HepG2 (cell line): ENCODE measurements around the gene IL6ST. TPM values are rescaled to one million over a fixed set of nuclear protein-coding genes. Genes with fewer than 3 reads are reported as not detected.

Experiments used
- ATAC-seq: fragments of 200-7000 bp; cut with Tn5 transposase; 3 replicates; pipeline ENCODE4 v1.9.1; 2020; ENCODE audit warnings: mild to moderate bottlenecking, moderate library complexity
- BruUV-seq: library from RNA; stranded (reverse); fragments of 400-500 nt; replicated peaks from 2 replicates; lab custom pipeline; 2021; lab: Mats Ljungman, UMichigan
- CTCF ChIA-PET: fragments of 300-600 bp; formaldehyde crosslinking; extraction: SDS; loops from one replicate; lab custom pipeline; 2021; ENCODE audit warnings: low total read pairs, inconsistent platforms, low intra/inter-chr PET ratio; lab: Yijun Ruan, JAX
- POLR2A ChIA-PET: fragments of 350-600 bp; sonication (Branson Sonifier 250); formaldehyde crosslinking; loops from one replicate; lab custom pipeline; 2020; ENCODE audit warnings: antibody characterized with exemption, inconsistent platforms; lab: Yijun Ruan, JAX
- DNase-seq: peaks from one replicate; pipeline ENCODE4 v3.0.0-alpha.2; 2015; ENCODE audit warnings: low spot score
- FAIRE-seq: peaks from 3 replicates; lab custom pipeline; 2011; peaks lifted over from hg19 to GRCh38; lab: Jason Lieb, UNC
- H2AFZ ChIP-seq: one replicate; pipeline ENCODE4 v1.6.1; 2011; ENCODE audit warnings: low read length, inconsistent platforms
- H3K27ac ChIP-seq: fragments of 300-600 bp; 3 replicates; pipeline ENCODE4 v1.8.0; 2011; ENCODE audit warnings: mixed run types, mild to moderate bottlenecking, mixed read lengths, low read length, inconsistent platforms; ENCODE audit not compliant: insufficient read depth; ENCODE audit errors: extremely low read length
- H3K27me3 ChIP-seq, 2 experiments: fragments of 200-600 bp in 1 of 2; 2 replicates in 1 of 2; 3 replicates in 1 of 2; pipeline versions ENCODE4 v1.6.0 to v1.8.0; 2011; ENCODE audit warnings: low read length in 2 of 2, mild to moderate bottlenecking in 2 of 2, moderate library complexity in 2 of 2, inconsistent platforms in 1 of 2; ENCODE audit not compliant: insufficient read depth in 2 of 2, control insufficient read depth in 1 of 2
- H3K36me3 ChIP-seq, 2 experiments: fragments of 200-600 bp in 1 of 2; replicated peaks in 1 of 2; 2 replicates in 1 of 2; 3 replicates in 1 of 2; pipeline versions ENCODE4 v1.5.1 to v1.8.0; 2011; ENCODE audit warnings: low read length in 2 of 2, inconsistent platforms in 1 of 2; ENCODE audit not compliant: insufficient read depth in 2 of 2, control insufficient read depth in 1 of 2
- H3K4me1 ChIP-seq: 2 replicates; pipeline ENCODE4 v1.5.1; 2012; ENCODE audit warnings: low read length, inconsistent platforms; ENCODE audit not compliant: insufficient read depth
- H3K4me2 ChIP-seq: 2 replicates; pipeline ENCODE4 v1.6.0; 2011; ENCODE audit warnings: low read depth, low read length, inconsistent platforms
- H3K4me3 ChIP-seq, 3 experiments: fragments of 200-600 bp in 1 of 3; sonication (generic), shearing (Covaris generic) in 1 of 3; replicated peaks in 1 of 3; 2 replicates each; pipeline ENCODE4 v1.5.1; 2011 to 2016; ENCODE audit warnings: low read length in 3 of 3, inconsistent platforms in 2 of 3, low read depth in 2 of 3, mild to moderate bottlenecking in 2 of 3, control low read depth in 1 of 3, mixed read lengths in 1 of 3; ENCODE audit not compliant: insufficient read depth in 1 of 3
- H3K79me2 ChIP-seq: one replicate; pipeline ENCODE4 v1.6.1; 2011; ENCODE audit warnings: low read length, inconsistent platforms; ENCODE audit not compliant: insufficient read depth
- H3K9ac ChIP-seq: 2 replicates; pipeline ENCODE4 v1.6.0; 2011; ENCODE audit warnings: mild to moderate bottlenecking, low read depth, low read length, inconsistent platforms; ENCODE audit not compliant: insufficient read depth
- H3K9me3 ChIP-seq: 2 replicates; pipeline ENCODE4 v1.5.1; 2012; ENCODE audit warnings: mild to moderate bottlenecking, low read length
- H4K20me1 ChIP-seq: 2 replicates; pipeline ENCODE4 v1.6.0; 2011; ENCODE audit warnings: inconsistent platforms, mild to moderate bottlenecking, low read length, moderate library complexity; ENCODE audit not compliant: insufficient read depth
- CREB1 ChIP-seq, 2 experiments: fragments of 450-650 bp in 1 of 2; IDR thresholded peaks; 2 replicates each; pipeline ENCODE4 v1.6.1; 2016 to 2017; ENCODE audit warnings: control low read depth in 1 of 2, mild to moderate bottlenecking in 1 of 2, missing compliant biosample characterization in 1 of 2, missing genetic modification characterization in 1 of 2
- HNF1B ChIP-seq: sonication (generic); formaldehyde crosslinking; IDR thresholded peaks from 2 replicates; pipeline ENCODE4 v1.5.1; 2020; ENCODE audit warnings: mild to moderate bottlenecking, moderate library complexity, missing genetic modification reagents
- MAFF ChIP-seq: IDR thresholded peaks from 2 replicates; pipeline ENCODE4 v1.6.1; 2011; ENCODE audit warnings: low read depth, low read length, improper control_type of control experiment
- ZNF280D ChIP-seq: sonication (generic); formaldehyde crosslinking; IDR thresholded peaks from 2 replicates; pipeline ENCODE4 v1.5.1; 2020; ENCODE audit warnings: mild to moderate bottlenecking, missing genetic modification reagents
- ZNF362 ChIP-seq: sonication (generic); formaldehyde crosslinking; IDR thresholded peaks from 2 replicates; pipeline ENCODE4 v1.4.0; 2020; ENCODE audit warnings: missing genetic modification reagents, mild to moderate bottlenecking, borderline replicate concordance
- WGBS: methylation state at CpG from one replicate; pipeline ENCODE4 v1.1.6; 2017; ENCODE audit warnings: low lambda C conversion rate; 5-methylcytosine and 5-hydroxymethylcytosine counted together
- in situ Hi-C: cut with HindIII; loops from 2 replicates; pipeline ENCODE4 v1.10.0; 2017; ENCODE audit warnings: low pct_unique_long_range_greater_than_20kb; ENCODE audit not compliant: extremely low pct_ligation_motif_present
- intact Hi-C: fragments of 100-400 bp; cut with micrococcal nuclease; formaldehyde crosslinking; loops from one replicate; pipeline ENCODE4 v1.10.0; 2022; ENCODE audit not compliant: unreplicated experiment
- polyA plus RNA-seq, 8 experiments: library from polyadenylated mRNA; depleted of rRNA in 3 of 8; stranded (reverse) in 7 of 8; unstranded in 1 of 8; fragments of >200 nt; fragmentation: Illumina TruSeq in 4 of 8; extraction: Trizol in 4 of 8; gene quantifications; 2 replicates each; pipeline versions ENCODE4 v1.2.1 to v1.2.3, GENCODE V29; 2011 to 2016; ENCODE audit warnings: low read depth in 4 of 8, missing spikeins in 1 of 8, mixed read lengths in 1 of 8; ENCODE audit not compliant: insufficient read depth in 1 of 8
- total RNA-seq, 5 experiments: library from RNA; depleted of rRNA; stranded (reverse); fragments of >200 nt; fragmentation: Illumina TruSeq; extraction: Trizol; gene quantifications; 2 replicates each; pipeline ENCODE4 v1.2.3, GENCODE V29; 2016; ENCODE audit warnings: low read depth in 1 of 5

Gene IL6ST
- total and polyA plus RNA-seq, 2 of the 13 experiments (the other 11 are each of a cell fraction or from before 2014, with no cell fraction given): 66.6 to 166 TPM

GRCh38 chr5:55998966-55999365 is 4.2 kb upstream of the IL6ST start (continued):
- TF ChIP-seq ZNF280D (CRISPR knock-in tag): no peak
- no peak for TF ChIP-seq ZNF362 (CRISPR knock-in tag)
- no peak for TF ChIP-seq MAFF

- Histone ChIP-seq H3K9ac (no peak overlapping the region), H3K4me3 (no peak overlapping the region), H3K36me3 (no peaks in the 10 kb centered on the region), H2AFZ (no peak overlapping the region), H3K27me3 (peaks cover 0 to 4% of the 10 kb centered on the region in 2 experiments; a peak in 1 of 5 replicates), H3K9me3 (peaks cover 8% of the 10 kb centered on the region), H3K4me1 (peaks cover 30% of the 10 kb centered on the region), H4K20me1 (peaks cover 7% of the 10 kb centered on the region), H3K79me2 (peaks cover 28% of the 10 kb centered on the region), H3K4me2 (no peak overlapping the region), H3K27ac (no peak overlapping the region)
- 89% methylated on average over 5 of the region's 5 CpGs for WGBS
- in situ Hi-C loops (loop anchor here (25.0 kb wide), 1 partner anchor 864 kb away; no protein-coding TSS in a partner anchor), intact Hi-C loops (no loop called here)
- DNase-seq (no peak), ATAC-seq (no peak), FAIRE-seq (no peak)
- TF ChIP-seq CREB1 (IDR thresholded peaks at IDR 0.05) (peak; percentile 34; the same call in 1 of the 2 replicates), CREB1 (CRISPR knock-in tag; IDR thresholded peaks at IDR 0.05) (no peak), HNF1B (CRISPR knock-in tag) (no peak)
- POLR2A ChIA-PET: no interaction called here
- BruUV-seq: no TSS peak
- CTCF ChIA-PET: no interaction called here
Measured at GRCh38 chr5:55997742-55998351, 3.1 kb upstream of the IL6ST start.
